ENCODE results near the gene INHBE. TPM values are rescaled to one million over a fixed set of nuclear protein-coding genes. Genes with fewer than 3 reads are reported as not detected.
"Not testable (repeated sequence)": the region's sequence is repeated elsewhere in the genome, so short reads cannot be mapped to it uniquely, and the experiment has no call there.

INHBE gene
- total RNA-seq, 1 donor from 2014 or later, result 8.4 TPM

- peak; percentile 28 for DNase-seq (ENCODE audit: low spot score)
- H3K9me3 Mint-ChIP-seq (ENCODE audit: low read depth), result no peaks in the 10 kb centered on the region
- no peaks in the 10 kb centered on the region for H3K27me3 Mint-ChIP-seq (ENCODE audit: low read depth)
- H3K4me1 Mint-ChIP-seq (ENCODE audit: low read depth), result peaks cover 10% of the 10 kb centered on the region
- H3K36me3 Mint-ChIP-seq (ENCODE audit: low read depth), result no peaks in the 10 kb centered on the region
- no peak for TF ChIP-seq CTCF (IDR thresholded peaks at IDR 0.05)
- H3K4me3 Mint-ChIP-seq (ENCODE audit: unreplicated experiment), result no peak overlapping the region
- no peak overlapping the region for H3K27ac Mint-ChIP-seq (ENCODE audit: unreplicated experiment)
Measured at GRCh38 chr12:57435293-57435692, 19.8 kb upstream of the INHBE start.

DNA sequence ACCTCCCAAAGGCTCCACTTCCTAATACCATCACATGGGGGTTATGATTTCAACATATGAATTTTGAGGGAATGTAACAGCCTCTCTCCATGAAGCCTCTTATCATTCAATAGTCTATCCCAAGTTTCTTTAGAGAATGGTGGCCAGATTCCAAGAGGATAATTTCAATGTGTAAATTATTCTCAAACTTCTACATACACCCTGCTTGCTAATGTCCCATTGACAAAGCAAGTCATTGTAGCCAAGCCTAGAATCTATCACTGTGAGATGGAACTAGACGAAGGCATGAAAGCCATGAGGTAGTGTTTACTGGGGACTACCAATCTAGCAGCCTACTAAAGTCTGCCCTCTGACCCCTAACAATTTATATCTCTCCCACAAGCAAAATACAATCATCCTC, 16.7 kb upstream of the INHBE start:
- Mint-ChIP-seq H3K27me3 (ENCODE audit: low read depth) (no peaks in the 10 kb centered on the region), H3K4me3 (ENCODE audit: unreplicated experiment) (no peak overlapping the region), H3K27ac (ENCODE audit: unreplicated experiment) (no peak overlapping the region), H3K4me1 (ENCODE audit: low read depth) (peaks cover 4% of the 10 kb centered on the region), H3K9me3 (ENCODE audit: low read depth) (no peaks in the 10 kb centered on the region), H3K36me3 (ENCODE audit: low read depth) (no peaks in the 10 kb centered on the region)
- no peak for DNase-seq (ENCODE audit: low spot score)
- TF ChIP-seq CTCF (IDR thresholded peaks at IDR 0.05), result no peak

DNA sequence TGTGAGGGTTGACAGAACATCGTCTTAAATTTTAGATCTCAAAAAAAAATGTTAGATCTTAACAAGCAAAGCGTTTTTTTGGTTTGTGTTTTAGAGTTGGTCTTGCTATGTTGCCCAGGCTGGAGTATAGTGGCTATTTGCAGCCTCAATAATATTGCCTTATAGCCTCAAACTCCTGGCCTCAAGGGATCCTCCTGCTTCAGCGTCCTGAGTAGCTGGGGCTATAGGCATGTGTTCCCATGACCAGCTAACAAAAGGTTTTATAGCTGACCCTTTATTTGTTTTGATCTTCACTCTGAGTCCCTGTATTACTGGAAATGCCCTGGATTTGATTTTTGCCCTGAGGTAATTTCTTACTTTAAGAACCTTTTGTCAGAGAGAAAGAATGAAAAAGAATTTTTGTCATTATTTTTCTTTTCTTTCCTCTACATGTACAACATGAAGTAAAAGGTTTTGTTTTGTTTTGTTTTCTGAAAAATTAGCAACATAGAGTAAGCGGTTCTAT, 15.3 kb upstream of the INHBE start:
- H3K4me1 Mint-ChIP-seq (ENCODE audit: low read depth), result peaks cover 4% of the 10 kb centered on the region
- TF ChIP-seq CTCF (IDR thresholded peaks at IDR 0.05), result no peak
- H3K4me3 Mint-ChIP-seq (ENCODE audit: unreplicated experiment), result no peak overlapping the region
- no peak overlapping the region for H3K27ac Mint-ChIP-seq (ENCODE audit: unreplicated experiment)
- no peak for DNase-seq (ENCODE audit: low spot score)
- no peaks in the 10 kb centered on the region for H3K9me3 Mint-ChIP-seq (ENCODE audit: low read depth)
- H3K27me3 Mint-ChIP-seq (ENCODE audit: low read depth), result no peaks in the 10 kb centered on the region
- no peaks in the 10 kb centered on the region for H3K36me3 Mint-ChIP-seq (ENCODE audit: low read depth)

- not testable (repeated sequence) for H3K4me1 Mint-ChIP-seq (ENCODE audit: low read depth); DNase-seq (ENCODE audit: low spot score); H3K27ac Mint-ChIP-seq (ENCODE audit: unreplicated experiment); H3K4me3 Mint-ChIP-seq (ENCODE audit: unreplicated experiment); H3K27me3 Mint-ChIP-seq (ENCODE audit: low read depth); H3K9me3 Mint-ChIP-seq (ENCODE audit: low read depth); H3K36me3 Mint-ChIP-seq (ENCODE audit: low read depth)
Measured at GRCh38 chr12:57441393-57441792, 13.7 kb upstream of the INHBE start.

GRCh38 chr12:57441846-57442427, 13.2 kb upstream of the INHBE start:
- no peak for DNase-seq (ENCODE audit: low spot score)
- H3K36me3 Mint-ChIP-seq (ENCODE audit: low read depth), result no peaks in the 10 kb centered on the region
- no peaks in the 10 kb centered on the region for H3K27me3 Mint-ChIP-seq (ENCODE audit: low read depth)
- H3K4me3 Mint-ChIP-seq (ENCODE audit: unreplicated experiment), result no peak overlapping the region
- no peaks in the 10 kb centered on the region for H3K9me3 Mint-ChIP-seq (ENCODE audit: low read depth)
- H3K27ac Mint-ChIP-seq (ENCODE audit: unreplicated experiment), result no peak overlapping the region
- peaks cover 4% of the 10 kb centered on the region for H3K4me1 Mint-ChIP-seq (ENCODE audit: low read depth)
- TF ChIP-seq CTCF (IDR thresholded peaks at IDR 0.05), result no peak

- not testable (repeated sequence) for H3K9me3 Mint-ChIP-seq (ENCODE audit: low read depth); H3K4me3 Mint-ChIP-seq (ENCODE audit: unreplicated experiment); H3K4me1 Mint-ChIP-seq (ENCODE audit: low read depth); H3K36me3 Mint-ChIP-seq (ENCODE audit: low read depth); H3K27me3 Mint-ChIP-seq (ENCODE audit: low read depth); H3K27ac Mint-ChIP-seq (ENCODE audit: unreplicated experiment)
- peak; percentile 34 for DNase-seq (ENCODE audit: low spot score)
Measured at GRCh38 chr12:57444337-57444736, 10.8 kb upstream of the INHBE start.
